GM06990 (cell line): ENCODE measurements around the gene GRIK2.
"Not testable (repeated sequence)": the region's sequence is repeated elsewhere in the genome, so short reads cannot be mapped to it uniquely, and the experiment has no call there.

Source experiments
- DNase-seq: peaks from one replicate; pipeline ENCODE4 v3.0.0-alpha.2; 2011; ENCODE audit not compliant: insufficient read length; ENCODE audit errors: extremely low read depth
- H3K27me3 ChIP-seq: replicated peaks from 2 replicates; pipeline ENCODE4 v1.6.0; 2011; ENCODE audit warnings: low read length; ENCODE audit not compliant: control insufficient read depth, insufficient read depth
- H3K36me3 ChIP-seq: 2 replicates; pipeline ENCODE4 v1.5.1; 2011; ENCODE audit warnings: low read length; ENCODE audit not compliant: control insufficient read depth, insufficient read depth
- H3K4me3 ChIP-seq: replicated peaks from 2 replicates; pipeline ENCODE4 v1.5.1; 2011; ENCODE audit warnings: low read depth, mild to moderate bottlenecking, control low read depth, low read length
- TF ChIP-seq, protein P1 (sequence below): IDR thresholded peaks from 2 replicates; pipeline ENCODE4 v1.5.1; 2011; ENCODE audit warnings: low read length, control low read depth, mild to moderate bottlenecking, inconsistent platforms; ENCODE audit not compliant: insufficient read depth, poor library complexity, severe bottlenecking

The GRIK2 gene

GRCh38 chr6:101608703-101609102, 215.2 kb downstream of the GRIK2 start:
- DNase-seq = no peak
- Histone ChIP-seq H3K27me3 (no peaks in the 10 kb centered on the region), H3K36me3 (no peaks in the 10 kb centered on the region), H3K4me3 (no peak overlapping the region)
- TF ChIP-seq, protein P1, sequence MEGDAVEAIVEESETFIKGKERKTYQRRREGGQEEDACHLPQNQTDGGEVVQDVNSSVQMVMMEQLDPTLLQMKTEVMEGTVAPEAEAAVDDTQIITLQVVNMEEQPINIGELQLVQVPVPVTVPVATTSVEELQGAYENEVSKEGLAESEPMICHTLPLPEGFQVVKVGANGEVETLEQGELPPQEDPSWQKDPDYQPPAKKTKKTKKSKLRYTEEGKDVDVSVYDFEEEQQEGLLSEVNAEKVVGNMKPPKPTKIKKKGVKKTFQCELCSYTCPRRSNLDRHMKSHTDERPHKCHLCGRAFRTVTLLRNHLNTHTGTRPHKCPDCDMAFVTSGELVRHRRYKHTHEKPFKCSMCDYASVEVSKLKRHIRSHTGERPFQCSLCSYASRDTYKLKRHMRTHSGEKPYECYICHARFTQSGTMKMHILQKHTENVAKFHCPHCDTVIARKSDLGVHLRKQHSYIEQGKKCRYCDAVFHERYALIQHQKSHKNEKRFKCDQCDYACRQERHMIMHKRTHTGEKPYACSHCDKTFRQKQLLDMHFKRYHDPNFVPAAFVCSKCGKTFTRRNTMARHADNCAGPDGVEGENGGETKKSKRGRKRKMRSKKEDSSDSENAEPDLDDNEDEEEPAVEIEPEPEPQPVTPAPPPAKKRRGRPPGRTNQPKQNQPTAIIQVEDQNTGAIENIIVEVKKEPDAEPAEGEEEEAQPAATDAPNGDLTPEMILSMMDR = no peak

- TF ChIP-seq, protein P1 = no peak
- H3K4me3 ChIP-seq = no peak overlapping the region
- no peaks in the 10 kb centered on the region for H3K36me3 ChIP-seq
- DNase-seq = no peak
- no peaks in the 10 kb centered on the region for H3K27me3 ChIP-seq
These were observed 220.0 kb downstream of the GRIK2 start for GRCh38 chr6:101613556-101613955.

- TF ChIP-seq, protein P1 = no peak
- Histone ChIP-seq H3K4me3 (no peak overlapping the region), H3K36me3 (no peaks in the 10 kb centered on the region), H3K27me3 (no peaks in the 10 kb centered on the region)
- DNase-seq = no peak
These were observed 221.3 kb downstream of the GRIK2 start for GRCh38 chr6:101614774-101615173.

DNA sequence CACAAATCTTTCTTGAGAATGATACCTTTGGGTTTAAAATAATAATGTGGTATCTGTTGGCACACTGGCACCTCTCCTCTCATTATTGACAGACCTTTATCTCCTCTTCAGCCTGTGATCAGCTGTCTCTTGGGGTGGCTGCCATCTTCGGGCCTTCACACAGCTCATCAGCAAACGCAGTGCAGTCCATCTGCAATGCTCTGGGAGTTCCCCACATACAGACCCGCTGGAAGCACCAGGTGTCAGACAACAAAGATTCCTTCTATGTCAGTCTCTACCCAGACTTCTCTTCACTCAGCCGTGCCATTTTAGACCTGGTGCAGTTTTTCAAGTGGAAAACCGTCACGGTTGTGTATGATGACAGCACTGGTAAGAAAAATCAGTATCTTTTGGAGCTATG, 232.8 kb downstream of the GRIK2 start:
- DNase-seq = no peak
- no peaks in the 10 kb centered on the region; the same call in 1 of the 2 replicates for H3K27me3 ChIP-seq
- H3K4me3 ChIP-seq = no peak overlapping the region
- H3K36me3 ChIP-seq = no peaks in the 10 kb centered on the region
- TF ChIP-seq, protein P1 = no peak

DNA sequence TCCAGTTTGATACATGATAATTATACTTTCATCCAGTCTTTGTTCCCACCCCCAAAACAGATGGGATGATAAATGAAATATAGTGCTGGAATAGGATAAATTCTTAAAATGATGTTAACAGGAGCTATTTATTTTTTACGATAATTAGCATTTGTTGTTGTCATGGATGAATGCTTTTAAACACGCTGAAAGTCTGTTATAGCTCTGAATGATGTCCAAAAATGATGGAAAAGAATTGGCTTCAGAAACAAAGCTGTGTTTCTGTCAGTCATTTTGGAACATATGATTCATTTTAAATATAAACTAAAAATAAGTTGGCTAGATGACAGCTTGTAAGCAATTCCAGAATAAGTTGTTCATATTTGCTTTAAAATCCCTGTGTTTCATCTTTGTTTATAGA, 237.4 kb downstream of the GRIK2 start:
- Histone ChIP-seq H3K27me3 (no peaks in the 10 kb centered on the region), H3K36me3 (no peaks in the 10 kb centered on the region), H3K4me3 (no peak overlapping the region)
- no peak for DNase-seq
- TF ChIP-seq, protein P1 = no peak

DNA sequence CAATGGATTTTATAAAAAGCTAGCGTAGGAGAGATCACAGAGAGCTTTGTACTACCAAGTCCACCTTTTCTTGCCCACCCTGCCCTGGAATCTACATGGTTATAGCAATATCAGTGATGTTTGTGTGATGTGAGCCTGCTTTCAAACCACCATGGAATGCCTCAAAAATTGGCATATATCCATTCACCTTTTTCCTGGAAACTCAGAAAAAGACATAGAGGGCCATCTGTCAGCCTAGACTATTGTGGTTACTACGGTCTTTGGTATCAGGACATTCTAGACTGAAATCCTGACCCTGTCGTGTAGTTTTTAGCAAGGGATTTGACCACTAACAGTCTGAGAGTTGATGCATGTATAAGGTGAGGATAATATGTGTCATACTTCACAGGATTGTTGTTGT, 239.6 kb downstream of the GRIK2 start:
- Histone ChIP-seq H3K36me3 (no peaks in the 10 kb centered on the region), H3K27me3 (no peaks in the 10 kb centered on the region), H3K4me3 (no peak overlapping the region)
- TF ChIP-seq, protein P1 = no peak
- DNase-seq = no peak

- not testable (repeated sequence) for DNase-seq, H3K36me3 ChIP-seq, H3K27me3 ChIP-seq, H3K4me3 ChIP-seq
These were observed 245.4 kb downstream of the GRIK2 start for GRCh38 chr6:101638865-101639264.
